GM23248 (cell line): ENCODE results near the gene LMO7.

Experiments used
- EZH2 ChIP-seq: fragments of 200-600 bp; sonication (generic); IDR thresholded peaks from 2 replicates; pipeline ENCODE4 v1.6.1; 2018; ENCODE audit warnings: antibody characterized with exemption, mild to moderate bottlenecking; ENCODE audit not compliant: insufficient read depth, poor library complexity, severe bottlenecking
- EZH2phosphoT487 ChIP-seq: fragments of 200-600 bp; sonication (generic); IDR thresholded peaks from 2 replicates; pipeline ENCODE4 v1.6.1; 2018; ENCODE audit warnings: antibody characterized with exemption, moderate library complexity, mild to moderate bottlenecking, low read depth; ENCODE audit not compliant: insufficient read depth

GRCh38 chr13:75794663-75795062, 158.5 kb downstream of the LMO7 start:
- no peak for TF ChIP-seq EZH2
- TF ChIP-seq EZH2phosphoT487: no peak
